ENCODE results near the gene TRAIP.
"Not testable (repeated sequence)": the region's sequence is repeated elsewhere in the genome, so short reads cannot be mapped to it uniquely, and the experiment has no call there.

The TRAIP gene

DNA sequence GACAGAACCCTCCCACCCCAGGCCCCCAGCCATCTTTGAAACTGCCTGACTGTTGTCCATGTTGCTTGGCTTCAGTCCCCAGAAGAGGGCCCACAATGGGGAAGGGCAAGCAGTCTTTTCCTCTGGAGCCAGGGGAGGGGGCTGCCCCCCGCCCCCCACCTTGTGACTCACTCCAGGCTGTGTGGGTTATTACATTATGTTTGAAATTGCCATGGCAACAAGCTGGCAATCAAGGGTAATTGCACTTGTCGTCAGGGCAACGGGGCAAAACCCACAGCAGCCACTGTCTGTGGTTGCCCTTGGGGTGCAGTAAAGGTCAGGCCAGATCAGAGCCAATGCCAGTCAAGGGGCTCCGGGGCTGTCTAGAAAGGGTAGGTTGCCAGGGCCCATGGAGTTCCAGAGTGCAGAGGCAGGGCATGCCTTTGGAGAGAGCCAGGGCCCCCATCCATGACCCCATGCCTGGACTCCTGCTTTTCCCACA lies 16.5 kb upstream of the TRAIP start:
- peak; percentile 39 for DNase-seq

DNA sequence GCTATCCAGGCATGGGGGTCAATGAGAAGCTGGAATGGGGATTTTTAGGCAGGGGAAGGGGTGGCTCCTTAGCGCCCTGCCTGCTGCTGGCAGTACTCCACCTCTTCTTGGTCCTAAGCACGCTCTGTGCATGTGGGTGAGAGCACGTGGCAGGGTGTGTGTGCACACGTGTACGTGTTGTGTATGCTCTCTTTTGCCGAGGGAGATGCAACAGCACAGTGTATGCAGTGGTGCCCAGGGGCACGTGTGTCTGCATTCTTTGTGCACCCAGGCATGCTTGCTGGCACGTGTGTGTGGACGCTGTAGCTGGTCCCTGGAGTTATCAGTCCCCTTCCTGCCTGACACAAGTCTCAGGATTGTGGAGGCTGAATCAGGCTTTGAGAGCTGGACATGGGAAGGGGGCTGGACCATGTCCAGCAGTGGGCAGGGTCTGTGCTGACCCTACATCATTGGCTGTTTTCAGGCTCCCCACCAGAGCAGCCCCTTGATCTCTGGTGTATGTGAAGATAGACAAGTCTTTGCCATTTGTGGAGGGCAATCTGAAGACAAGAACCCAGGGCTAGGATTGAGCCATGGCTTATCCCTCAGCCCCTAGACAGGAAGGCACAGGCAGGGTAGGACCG lies 15.3 kb upstream of the TRAIP start:
- DNase-seq: no peak

DNA sequence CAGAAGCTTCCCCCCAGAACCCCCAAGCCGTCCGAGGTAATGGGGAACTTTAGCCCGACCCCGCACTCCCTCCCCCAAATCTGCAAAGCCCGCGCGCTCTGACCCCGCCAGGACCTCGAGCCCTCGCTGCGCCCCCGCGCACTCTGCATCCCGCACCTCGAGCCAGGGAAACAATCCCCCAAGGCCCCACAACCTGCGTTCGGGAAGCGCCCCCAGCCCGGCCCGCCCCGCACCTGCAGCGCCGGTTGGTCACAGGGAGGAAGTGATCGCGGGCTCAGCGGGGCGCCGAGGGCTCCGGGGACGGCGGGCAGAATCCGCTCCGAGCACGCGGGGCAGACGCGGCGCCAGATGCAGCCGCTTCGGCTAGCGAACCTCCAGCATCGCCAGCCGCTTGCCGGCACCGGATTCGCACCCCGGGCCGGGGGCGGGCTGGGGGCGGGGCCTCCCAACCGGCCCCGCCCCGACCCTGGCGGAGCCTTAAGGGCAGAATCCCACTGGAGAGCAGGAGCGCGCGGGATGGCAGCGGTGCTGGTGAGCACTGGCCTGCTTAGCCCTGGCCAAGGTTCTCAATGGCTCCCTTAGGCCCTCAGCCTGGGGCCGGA lies 13.3 kb upstream of the TRAIP start, which contains the start of gene CAMKV:
CAMKV (minus strand) TSS at position 382 of the 602 bp plus-strand sequence. CDS start 7,518 bp downstream, outside the sequence.
- peak; percentile 11 for DNase-seq

DNA sequence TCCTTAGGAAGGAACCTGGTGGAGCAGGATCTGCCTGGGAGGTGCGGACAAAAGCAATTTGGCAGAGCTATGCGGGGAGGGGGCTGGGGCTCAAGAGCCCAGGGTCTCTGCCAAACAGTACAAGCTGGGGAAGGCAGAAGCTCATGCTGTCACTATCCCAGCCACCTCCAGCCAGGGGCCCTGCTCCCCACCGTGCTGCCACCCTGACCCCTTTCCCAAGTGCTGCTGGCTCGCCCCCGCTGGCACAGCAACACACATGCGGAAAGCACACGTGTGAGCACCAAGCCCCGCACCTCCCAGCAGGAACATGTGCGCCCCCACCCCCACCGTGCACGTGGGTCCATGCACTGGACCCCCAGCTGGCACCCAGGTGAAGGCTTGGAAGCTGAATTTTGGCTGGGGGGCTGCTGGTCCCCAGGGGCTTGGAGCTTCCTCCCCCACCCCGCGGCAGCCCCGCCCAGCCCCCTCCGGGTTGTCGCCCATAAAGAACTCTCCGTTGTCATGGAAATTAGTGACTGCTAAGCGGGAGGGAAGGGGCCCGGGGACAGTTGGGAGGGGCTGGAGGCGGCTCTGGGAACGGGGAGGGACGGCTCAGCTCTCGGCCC lies 12.6 kb upstream of the TRAIP start:
- no peak for DNase-seq

DNA sequence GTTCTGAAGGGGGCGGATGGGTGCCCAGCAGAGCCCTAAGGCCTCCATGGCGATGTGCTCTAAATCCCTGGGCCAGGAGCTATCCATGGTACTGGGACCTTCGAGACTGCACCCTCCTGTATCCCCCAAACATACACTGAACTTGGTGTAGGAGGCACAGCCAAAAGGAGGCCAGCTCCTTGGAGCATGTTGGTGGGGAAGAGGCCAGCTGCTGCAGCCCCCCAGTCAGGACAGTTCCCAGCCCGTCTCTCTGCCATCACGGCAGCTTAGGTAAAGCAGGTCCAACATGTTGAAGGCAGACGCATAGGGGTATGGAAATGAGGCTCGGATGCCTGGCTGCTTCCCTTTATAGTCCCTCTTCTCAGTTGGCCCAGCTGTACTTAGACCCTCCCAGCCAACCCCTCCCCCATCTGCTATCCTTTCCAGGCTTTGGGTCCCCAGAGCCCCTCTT lies 11.5 kb upstream of the TRAIP start:
- peak; percentile 9 for DNase-seq

DNA sequence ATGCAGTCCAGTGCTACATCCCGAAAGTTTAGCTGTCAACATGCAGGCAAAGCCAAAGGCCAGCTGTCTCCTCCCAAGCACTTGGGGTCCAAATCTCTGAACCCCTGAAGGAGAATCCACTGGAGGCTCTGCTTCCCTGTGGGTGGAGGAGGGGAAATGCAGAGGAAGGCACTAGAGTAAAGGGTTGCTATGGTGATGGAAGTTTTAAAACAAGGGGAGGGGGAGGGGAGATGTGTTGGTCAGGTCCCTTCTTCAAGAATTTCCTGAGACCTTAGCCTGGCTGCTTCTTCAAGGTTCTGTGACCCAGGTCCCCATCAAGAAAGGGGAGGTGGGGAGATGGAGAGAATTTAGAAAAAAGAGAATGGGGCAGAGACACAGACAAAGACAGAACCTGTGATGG lies 11.0 kb upstream of the TRAIP start:
- no peak for DNase-seq

DNA sequence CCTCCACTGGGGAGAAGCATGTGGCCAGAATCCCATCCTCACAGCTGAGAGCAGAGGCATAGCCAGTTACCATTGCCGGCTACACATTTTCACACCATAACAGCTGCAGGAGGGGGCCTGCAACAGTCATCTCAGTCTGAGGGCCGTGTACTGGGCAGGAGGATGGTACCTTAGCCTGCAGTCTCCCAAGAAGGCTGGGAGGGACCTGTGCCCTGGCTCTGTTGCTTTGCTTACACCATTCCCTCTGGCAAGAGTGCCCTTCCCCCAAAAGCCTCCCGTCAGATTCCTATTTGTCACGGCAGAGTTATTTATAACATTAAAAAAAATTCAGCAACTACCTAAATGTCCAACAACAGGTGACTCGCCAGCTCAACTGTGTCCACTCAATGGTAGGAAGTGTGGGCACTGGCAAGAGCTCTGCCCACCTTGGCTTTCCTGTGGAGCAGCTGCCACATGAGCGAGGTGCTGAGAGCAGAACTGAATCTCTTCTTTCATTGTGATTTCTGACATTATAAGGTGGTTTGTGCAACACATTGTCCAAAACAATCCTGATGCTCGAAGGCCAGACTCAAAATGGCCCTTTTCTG lies 8.9 kb upstream of the TRAIP start:
- no peak for DNase-seq

DNA sequence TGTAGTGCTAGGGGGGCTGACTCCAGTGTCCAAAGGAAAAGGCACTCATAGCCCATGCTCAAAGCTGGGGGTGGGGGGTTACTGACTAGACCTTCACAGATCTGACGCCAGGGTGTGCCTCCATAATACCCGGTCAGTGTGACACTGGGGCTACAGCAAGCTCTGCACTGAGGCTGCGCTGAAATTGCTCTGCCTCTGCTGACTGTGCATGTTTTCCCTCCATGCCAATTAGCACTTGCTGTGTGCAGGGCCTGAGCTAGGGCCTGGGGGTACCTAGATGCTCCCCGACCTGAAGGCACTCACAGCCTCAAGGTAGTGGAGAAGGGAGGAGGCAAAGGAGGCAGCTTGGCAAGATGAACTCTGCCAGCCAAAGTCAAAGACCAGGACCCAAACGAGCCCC lies 8.1 kb upstream of the TRAIP start:
- no peak for DNase-seq

DNA sequence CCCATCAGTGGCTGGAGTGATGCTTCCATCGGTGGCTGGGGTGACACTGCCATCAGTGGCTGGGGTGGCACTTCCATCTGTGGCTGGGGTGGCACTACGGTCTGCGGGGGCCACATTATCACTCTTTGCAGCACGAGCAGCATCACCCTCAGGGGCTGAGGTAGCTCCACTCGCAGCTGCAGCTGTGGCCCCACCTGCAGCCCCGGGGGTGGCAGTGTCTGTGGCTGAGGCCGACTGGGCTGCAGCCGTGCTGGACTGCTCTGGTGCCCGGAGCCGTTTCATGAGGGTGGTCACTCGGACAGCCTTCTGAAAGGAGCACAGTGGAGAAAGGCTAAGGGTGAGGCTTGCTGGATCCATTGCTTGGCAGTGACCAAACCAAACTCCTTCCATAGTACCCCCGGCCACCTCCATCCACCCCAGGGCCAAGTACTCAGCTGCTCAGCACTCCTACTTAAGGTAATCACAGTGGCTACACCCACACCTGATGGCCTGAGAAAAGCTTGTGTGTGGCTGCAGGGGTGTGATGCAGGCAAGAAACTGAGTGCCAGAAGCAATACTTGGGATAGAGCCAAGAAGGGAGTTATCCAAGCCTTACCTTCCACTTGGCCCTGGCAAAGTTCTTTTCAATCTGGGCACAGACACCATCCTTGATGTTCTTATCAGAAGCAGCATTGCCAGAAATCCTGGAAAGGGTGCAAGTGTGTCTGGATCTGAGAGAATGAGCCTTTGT lies 3.4 kb upstream of the TRAIP start:
- DNase-seq: no peak

DNA sequence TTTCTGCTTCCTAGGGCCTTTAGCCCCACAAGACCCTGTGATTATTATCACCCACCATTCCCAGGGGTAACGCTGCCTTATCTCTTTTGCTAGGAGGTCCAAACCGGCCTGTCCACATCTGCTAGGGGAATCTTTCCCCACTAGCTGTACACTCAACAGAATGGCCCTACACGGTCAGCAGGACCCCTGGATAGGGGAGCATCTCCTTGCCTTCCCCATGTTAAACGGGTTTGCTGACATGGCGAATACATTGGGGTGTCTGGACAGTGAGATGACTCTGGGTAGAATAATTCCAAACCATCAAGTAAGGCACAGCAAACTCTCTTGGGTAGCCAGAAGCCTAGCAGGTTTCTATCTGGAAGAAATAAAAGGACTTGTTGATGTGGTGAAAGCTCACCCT lies 702 bp downstream of the TRAIP start:
- no peak for DNase-seq

DNA sequence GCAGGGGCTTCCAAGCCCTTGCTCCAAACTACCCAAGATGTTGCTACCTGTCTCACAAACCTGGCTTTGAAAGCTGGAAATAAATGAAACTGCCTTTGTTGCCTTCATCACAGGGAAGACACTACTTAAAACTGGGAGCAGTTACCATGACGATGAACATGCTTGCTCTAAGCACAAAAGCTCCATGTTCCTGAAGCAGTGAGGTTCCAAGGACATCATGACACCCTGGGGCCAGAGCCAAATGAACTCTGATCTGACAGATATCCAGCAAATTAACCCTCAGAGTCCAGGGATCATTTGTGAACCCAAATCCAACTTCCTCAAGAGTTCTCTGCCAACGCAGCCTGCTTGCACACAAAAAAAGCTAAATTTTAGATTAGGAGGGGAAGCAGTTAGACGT lies 10.7 kb downstream of the TRAIP start:
- no peak for DNase-seq

DNA sequence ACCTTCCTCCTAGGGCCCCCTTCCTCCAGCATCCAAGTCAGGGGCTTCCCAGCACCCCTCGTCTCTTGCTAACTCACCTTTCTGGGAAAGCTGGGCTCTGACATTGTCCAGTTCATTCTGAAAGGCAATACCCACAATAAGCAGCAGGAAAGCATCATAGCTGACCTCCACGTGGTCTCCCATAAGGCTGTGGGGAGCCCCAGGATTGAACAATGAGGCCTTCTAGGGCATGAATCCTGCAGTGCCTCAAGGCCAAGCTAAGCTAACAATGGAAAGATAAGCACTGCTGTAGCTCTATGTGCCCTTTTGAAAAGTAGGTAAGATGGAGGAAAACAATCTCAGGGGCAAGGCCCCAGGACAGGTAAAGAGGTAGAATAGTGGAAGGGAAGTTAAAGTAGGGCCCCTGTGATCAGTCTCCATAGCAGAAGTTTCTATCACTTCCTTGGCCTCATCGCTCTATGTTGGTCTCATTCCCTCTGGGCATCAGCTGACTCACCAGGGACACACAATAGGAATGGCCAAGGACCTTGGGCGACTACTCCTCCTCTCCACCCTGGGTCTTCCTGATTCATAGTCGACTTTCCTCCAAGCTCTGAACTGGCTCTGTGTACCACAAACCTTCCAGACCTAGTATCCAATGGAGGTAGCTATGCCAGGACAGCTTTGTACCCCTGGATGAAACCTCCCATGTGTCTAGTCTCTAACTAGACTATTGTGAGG lies 11.7 kb downstream of the TRAIP start:
- DNase-seq: no peak

DNA sequence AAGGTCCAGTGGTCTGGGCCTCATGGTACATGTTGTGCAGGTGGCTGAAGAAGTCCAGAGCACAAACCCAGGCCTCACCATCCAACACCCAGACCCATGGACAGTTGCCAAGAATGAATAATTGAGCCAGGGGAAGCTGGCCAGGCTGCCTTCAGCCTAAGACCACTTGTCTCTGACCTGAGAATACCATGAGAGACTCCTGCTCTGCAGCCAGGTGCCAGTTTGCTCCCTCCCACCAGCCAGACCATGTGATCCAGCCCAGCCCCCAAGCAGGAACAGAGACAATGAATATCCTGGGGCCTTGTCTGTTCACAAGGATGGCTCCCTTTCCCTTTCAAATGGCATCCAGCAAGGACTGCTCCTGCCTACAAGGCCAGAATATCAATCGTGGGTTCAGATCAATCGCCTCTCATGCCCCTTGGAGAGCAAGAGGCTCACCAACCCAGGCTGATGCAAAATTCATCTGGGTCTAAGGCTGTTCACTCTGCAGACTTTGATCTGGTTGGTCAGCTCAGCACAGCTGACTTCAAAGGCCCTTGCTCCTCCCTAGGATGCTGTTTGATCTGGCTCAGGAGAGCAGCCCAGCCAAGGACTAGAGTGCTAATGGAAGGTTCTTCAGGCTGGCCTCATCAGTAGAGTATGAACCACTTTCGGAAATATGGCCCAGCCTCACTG lies 13.4 kb downstream of the TRAIP start:
- DNase-seq: no peak

DNA sequence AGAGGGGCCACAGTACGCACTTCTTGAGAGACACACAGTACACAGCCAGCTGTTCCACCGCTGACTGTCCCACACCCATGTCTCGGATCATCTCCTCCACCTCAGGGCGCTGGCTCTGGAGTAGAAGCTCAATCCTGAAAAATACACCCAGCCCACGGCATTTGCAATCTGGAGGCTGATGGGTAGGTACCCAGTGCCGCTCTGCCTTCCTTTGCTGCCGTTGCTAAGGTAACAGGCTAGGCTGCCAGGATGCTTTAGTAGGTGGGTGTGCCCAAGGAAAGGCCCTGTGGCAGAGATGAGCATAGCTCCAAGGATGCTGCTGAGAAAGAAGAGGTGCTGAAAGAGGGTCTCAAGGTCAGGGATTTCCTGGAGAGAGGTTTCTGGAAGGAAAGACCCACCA lies 14.6 kb downstream of the TRAIP start:
- DNase-seq: no peak

DNA sequence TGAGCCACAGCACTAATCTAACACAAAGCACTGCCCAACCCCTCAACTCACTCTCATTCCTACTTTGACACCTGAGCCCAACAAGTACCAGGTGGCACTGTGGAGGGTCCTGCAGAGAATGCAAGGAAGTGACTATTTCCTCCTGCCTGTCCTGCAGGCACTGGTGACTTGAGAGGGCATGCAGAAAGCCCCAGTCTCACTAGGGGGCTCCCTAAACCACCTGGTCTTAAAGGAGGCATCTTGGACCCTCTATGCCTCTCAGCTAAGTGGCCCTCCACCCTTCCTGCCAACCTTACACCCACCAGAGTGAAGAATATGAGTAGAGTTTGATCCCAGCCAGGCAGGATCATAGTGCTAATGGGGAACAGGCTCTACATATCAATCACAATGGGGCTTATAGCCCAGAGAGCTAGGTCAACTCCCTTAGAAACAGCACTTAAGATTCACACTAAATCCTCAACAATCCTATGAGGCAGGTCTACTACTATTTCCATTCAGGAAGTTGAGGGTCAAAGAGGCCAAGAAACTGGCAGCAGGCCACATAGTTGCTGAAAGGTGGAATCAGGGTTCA lies 15.2 kb downstream of the TRAIP start:
- DNase-seq: peak; percentile 12

DNA sequence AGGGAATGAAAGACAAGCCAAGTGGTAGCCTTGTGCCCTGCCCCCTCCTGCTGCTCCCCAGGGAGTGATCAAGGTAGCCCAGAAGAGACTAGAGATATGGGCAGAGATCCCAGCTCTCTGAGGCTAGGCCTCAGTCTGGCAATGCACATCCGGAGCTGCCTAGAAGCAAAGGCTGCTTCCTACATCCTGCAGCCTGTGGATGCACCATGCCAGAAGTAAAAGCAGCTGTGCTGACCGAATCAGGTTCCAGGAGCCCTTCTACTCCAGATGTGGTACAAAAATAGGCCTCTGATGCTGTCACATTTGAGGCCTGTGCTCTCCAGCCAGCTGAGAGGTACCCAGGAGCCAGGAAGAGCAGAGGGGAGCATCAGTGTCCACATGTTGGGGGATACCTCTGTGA lies 16.0 kb downstream of the TRAIP start:
- no peak for DNase-seq

DNA sequence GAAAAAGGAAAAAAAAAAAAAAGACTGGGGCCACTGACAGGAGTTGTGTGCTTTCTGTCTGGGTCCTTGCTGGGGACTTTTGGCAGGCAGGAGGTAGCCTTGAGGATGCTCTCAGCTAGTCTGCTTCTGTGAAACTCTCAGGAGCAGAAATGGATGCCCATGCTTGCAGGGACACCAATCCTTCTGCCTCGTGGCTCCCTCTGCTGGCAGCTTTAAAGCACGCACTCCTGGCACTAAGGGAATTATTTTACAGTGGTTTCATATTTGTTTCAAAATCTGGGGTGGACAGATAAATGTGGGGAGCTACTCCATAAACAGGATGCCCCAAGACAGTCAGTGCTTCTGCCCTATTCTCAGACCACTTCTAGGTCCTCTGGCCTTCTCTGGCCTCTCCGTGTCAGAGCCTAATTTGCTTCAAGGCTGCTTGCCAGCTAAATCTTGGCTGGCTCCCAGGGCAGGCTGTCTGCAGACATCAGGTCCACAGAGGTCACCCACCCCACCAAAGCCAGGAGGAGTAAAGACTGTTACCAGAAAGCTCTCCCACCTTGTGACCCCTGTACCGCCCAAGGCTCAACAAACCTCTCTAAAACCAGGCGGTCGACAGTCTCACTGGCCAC lies 17.1 kb downstream of the TRAIP start:
- DNase-seq: peak; percentile 87

DNA sequence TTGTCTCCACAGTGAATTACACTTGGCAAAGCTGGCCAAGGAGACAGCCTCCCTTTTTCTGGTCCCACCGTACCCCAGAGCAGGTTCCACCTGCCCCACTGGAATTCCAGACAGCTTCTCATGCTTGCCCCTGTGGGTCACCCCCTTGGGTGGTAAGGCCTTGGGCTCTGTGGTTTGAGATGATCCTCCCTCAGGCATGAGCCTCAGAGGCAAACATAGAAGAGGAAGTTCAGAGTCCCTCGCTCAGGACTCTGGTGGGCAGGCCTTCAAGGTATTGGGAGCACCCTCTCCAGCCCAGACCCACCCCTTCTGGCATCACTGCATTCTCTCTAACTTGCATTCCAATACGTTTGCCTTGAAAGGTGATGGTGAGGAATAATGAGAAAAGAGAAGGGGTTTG lies 25.0 kb downstream of the TRAIP start:
- no peak for DNase-seq

DNA sequence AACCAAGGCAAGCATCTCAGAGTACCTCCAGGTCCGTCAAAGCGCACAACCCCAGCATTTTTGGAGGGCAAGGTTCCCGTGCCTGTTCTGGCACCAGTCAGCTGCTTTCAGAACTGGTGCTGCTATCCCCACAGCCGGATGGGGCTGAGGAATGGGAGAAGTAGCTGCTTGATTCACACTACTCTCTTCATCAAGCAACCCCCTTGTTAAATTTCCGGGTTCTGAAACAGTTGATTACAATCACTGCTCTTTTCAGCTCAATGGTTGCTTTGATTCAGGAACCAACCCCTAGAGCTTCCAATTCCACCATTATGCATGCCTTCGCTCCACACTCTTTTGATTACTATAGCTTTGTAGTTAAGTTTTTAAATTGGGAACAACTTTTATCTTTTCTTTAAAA lies 30.3 kb downstream of the TRAIP start:
- no peak for DNase-seq

DNA sequence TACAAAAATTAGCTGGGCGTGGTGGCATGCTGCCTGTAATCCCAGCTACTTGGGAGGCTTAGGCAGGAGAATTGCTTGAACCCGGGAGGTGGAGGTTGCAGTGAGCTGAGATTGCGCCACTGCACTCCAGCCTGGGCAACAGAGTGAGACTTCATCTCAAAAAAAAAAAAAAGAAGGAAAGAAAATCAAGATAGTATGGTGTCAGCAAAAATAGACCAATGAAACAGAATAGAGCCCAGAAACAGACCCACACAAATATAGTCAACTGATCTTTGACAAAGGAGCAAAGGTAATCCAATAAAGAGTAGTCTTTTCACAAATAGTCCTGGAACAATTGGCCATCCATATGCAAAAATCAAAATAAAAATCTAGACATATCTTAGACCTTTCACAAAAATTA lies 33.2 kb downstream of the TRAIP start:
- not testable (repeated sequence) for DNase-seq

DNA sequence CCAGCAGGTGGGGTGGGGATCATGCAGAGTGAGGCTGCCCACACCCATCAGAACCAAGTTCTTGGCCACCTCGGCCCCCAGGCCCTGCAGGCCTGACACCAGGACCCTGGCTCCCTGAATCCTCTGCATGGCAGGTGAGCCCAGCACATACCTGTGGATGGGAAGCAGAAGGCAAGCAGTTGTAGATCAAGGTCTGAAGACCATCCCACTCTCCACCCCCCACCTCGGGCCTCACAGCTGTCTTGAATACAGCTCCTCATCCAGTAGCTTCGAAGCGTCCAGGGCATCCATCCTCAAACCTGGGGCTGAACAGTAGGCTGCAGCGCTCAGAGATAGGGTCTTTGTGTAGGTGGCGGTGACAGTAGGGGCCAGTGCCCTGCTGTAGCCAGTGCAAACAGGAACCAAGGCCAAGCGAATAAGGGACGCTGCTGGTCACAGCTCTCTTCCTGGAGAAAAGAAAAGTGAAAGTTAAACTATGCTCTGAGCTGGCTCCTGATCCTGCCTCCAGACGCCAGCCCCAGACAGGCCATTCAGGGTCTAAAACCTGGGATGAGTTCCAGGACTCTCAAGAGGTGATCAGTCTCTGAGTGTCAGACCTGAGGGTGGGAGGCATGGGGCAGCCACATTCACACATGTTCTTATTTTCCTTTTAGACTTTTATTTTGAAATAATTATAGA lies 42.7 kb downstream of the TRAIP start, which contains the start of gene UBA7:
UBA7 (minus strand) TSS at position 457 of the 678 bp plus-strand sequence; CDS start at position 291, 166 bp downstream.
- peak; percentile 59 for DNase-seq

All from CD4-positive, alpha-beta T cell treated with Interleukin-17A for 1 hour (primary cell).